GM12864 (cell line): ENCODE data around the gene CSHL1.

Experiments used
- DNase-seq: peaks from one replicate; pipeline ENCODE4 v3.0.0-alpha.2; 2011; ENCODE audit warnings: low read depth
- H3K4me3 ChIP-seq: 2 replicates; pipeline ENCODE4 v1.5.1; 2011; ENCODE audit warnings: mild to moderate bottlenecking, low read depth, low read length, control low read depth
- TF ChIP-seq, protein P1 (sequence below): IDR thresholded peaks from 2 replicates; pipeline ENCODE4 v1.5.1; 2011; ENCODE audit warnings: low read depth, mild to moderate bottlenecking, moderate library complexity, low read length, control low read depth, inconsistent platforms; ENCODE audit errors: missing control alignments

Gene CSHL1

DNA sequence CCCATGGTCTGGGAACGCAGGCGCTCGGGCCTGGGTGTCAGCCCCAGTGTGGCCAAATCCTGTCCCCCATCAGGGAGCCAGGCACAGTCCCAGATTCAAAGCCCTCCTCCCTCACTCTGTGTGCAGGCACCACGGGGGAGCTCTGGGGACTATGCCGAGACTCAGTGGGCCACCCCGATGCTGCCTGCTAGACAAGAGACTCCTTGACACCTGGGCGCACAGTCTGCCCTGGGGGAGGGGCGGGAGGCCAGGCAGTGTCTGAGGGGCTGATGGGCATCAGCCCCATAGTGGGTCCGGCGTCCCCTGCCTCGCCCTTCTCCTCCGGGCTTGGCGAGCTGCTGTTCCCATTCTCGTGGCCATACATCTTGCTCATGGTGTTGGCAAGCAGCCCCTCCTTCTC lies 29.5 kb upstream of the CSHL1 start:
- TF ChIP-seq, protein P1, sequence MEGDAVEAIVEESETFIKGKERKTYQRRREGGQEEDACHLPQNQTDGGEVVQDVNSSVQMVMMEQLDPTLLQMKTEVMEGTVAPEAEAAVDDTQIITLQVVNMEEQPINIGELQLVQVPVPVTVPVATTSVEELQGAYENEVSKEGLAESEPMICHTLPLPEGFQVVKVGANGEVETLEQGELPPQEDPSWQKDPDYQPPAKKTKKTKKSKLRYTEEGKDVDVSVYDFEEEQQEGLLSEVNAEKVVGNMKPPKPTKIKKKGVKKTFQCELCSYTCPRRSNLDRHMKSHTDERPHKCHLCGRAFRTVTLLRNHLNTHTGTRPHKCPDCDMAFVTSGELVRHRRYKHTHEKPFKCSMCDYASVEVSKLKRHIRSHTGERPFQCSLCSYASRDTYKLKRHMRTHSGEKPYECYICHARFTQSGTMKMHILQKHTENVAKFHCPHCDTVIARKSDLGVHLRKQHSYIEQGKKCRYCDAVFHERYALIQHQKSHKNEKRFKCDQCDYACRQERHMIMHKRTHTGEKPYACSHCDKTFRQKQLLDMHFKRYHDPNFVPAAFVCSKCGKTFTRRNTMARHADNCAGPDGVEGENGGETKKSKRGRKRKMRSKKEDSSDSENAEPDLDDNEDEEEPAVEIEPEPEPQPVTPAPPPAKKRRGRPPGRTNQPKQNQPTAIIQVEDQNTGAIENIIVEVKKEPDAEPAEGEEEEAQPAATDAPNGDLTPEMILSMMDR: no peak

DNA sequence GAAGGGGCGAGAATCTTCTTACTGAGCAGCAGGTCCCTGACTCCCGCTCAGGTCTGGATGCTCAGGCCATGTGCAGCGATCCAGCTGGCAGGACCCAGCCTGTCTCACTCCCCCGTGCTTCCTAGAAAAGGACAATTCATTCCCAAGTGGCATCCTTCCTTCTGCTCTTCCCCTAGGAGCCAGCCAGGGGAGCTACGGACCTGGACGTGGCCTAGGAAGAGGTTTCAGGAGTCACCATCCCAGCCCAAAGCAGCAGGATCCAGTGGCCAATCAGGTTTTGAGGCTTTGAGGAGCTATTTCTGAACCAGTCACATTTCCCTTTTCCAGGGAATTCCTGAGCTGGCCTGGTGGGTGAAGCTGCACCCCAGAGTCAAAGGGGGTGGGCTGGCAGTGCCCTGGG lies 28.8 kb upstream of the CSHL1 start:
- DNase-seq: no peak
- no peak overlapping the region for H3K4me3 ChIP-seq
- TF ChIP-seq, protein P1: no peak

More for the DNA sequence above, 29.5 kb upstream of the CSHL1 start:
- DNase-seq: no peak
- H3K4me3 ChIP-seq: no peak overlapping the region

DNA sequence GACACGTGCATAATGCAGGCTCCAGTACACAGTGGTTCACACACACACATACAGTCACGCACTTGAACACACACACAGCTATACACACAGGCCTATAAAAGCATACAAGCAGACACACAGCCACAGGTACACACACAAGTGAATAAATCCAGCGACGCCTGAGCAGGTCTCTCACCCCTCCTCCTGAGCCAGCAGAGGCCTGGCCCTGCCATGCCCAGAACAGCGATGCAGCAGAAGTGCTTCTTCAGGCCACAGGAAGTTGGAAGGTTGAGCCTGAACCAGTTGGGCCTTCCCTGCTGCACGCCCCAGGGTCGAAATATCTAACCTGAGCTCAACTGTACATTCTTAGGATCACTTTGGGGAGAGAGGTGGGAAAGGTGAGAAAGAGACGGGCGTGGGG lies 28.3 kb upstream of the CSHL1 start:
- TF ChIP-seq, protein P1: no peak
- no peak for DNase-seq

DNA sequence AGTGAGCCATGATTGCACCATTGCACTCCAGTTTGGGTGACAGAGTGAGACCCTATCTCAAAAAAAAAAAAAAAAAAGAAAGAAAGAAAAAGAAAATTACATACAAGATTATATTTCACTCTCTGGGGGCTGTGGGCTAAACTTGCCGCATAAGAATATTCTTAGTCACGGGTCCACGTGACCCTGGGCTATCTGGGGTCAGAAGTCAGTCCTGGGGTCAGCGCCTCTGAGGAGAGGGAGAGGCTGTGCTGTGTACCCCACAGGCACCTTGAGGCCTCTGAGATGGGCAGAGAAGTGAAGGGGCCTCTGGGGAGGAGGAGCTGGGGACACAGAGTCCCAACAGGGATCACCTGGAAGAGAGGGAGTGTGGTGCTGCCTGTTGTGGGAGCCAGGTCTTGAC lies 26.9 kb upstream of the CSHL1 start:
- TF ChIP-seq, protein P1: no peak
- H3K4me3 ChIP-seq: no peak overlapping the region
- no peak for DNase-seq

More for the DNA sequence above, 28.3 kb upstream of the CSHL1 start:
- no peak overlapping the region for H3K4me3 ChIP-seq

DNA sequence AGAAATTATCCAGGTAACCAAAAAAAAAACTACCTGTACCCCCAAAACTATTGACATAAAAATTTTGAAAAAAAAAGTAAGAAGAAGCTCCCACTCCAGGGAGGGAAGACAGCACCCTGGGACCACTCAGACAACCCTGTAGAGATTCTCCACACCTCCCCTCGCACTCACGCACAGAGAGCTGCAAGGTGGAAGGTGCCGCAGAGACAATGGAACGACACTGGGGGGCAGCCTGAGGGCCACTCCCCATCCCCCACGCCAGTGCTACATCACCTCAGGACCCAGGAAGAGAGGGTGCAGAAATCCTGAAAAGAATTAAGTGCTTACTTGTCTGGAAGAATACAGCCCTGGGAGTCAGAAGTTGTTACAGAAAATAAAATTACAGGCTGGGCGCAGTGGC lies 26.3 kb upstream of the CSHL1 start:
- TF ChIP-seq, protein P1: no peak
- no peak overlapping the region for H3K4me3 ChIP-seq
- no peak for DNase-seq

DNA sequence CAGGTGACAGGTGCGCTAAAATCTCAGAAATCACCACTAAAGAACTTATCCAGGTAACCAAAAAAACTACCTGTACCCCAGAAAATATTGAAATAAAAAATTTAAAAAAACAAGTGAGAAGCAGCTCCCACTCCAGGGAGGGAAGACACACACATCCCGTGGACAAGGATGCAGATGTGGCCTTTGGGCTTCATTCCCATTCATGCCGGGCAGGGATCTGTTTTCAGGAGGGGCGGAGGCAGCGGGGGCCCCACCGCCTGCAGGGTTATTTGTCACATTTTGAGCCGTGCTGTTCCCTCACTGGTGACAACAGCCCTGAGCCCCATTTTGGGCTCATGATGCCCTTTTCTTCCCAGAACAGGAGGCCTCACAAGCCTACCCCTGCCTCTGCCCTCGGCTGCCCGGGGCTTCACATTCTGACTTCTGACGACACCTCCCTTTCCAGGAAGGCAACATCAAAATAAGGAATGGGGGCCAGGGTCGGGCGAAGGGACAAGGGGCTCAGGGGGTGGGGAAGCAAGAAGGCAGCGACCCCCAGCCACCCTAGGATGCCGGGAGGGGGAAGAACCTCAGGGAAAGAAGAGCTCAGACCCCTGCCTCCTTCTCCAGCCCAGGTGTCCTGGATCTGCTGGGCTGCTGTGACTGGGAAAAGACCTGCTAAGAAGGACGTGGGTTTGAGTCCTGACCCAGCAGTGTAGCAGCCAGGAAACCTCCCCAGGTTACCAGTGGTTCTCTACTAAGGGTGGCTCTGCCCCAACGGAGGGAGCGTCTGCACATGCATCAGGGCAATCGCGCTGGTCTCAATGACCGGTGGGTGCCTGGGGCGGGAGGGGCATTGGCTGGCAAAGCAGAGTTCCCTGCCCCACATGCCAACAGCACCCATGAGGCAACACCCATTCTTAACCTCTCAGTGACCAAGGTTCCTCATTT lies 23.4 kb upstream of the CSHL1 start:
- no peak for DNase-seq
- H3K4me3 ChIP-seq: no peak overlapping the region
- TF ChIP-seq, protein P1: no peak

DNA sequence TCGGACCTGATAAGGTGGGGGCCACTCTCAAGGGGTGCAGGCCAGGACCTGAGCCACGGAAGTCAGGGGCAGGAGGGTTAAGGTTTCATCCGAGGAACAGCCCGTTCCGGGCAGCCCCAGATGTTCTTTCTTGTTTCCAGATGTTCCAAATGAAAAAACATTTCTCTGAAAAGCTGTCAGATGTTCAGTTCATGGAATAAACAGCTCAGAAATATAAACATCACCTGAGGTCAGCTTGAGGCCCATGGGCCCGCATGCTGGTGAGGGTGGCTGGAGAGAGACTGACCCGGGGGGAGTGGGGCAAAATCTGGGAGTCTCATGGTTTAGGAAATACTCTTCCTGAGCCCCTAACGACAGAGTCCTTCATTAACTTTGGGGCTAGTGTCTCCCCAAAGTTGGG lies 22.5 kb upstream of the CSHL1 start:
- no peak overlapping the region for H3K4me3 ChIP-seq
- TF ChIP-seq, protein P1: no peak
- DNase-seq: no peak
